GM19438 (cell line): Measurements from ENCODE around the gene GAST.
"Not testable (repeated sequence)": the region's sequence is repeated elsewhere in the genome, so short reads cannot be mapped to it uniquely, and the experiment has no call there.

Experiments used
- ATAC-seq: cut with Tn5 transposase; IDR thresholded peaks from one replicate; pipeline ENCODE4 v1.9.1; 2021; ENCODE audit warnings: low read depth; ENCODE audit not compliant: unreplicated experiment

GAST gene

DNA sequence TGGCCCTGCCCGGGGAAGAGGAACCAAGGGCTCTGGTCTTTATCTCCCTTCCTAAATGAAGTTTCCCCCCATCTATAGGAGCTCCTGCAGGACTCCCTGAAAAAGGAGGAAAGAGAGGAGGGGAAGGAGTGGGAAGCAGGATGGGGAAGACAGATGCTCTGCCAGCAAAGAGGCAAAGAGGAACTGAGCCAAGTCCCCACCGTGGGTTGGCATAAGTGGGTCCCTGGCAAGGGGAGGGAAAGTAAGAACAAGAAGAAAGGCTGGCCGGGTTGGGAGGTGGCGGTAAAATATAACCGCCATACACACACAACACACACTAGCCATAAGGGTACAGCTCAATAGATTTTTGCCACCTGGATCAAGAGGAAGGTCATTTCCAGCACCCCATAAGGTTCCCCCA is 29.5 kb upstream of the GAST start:
- ATAC-seq = no peak

DNA sequence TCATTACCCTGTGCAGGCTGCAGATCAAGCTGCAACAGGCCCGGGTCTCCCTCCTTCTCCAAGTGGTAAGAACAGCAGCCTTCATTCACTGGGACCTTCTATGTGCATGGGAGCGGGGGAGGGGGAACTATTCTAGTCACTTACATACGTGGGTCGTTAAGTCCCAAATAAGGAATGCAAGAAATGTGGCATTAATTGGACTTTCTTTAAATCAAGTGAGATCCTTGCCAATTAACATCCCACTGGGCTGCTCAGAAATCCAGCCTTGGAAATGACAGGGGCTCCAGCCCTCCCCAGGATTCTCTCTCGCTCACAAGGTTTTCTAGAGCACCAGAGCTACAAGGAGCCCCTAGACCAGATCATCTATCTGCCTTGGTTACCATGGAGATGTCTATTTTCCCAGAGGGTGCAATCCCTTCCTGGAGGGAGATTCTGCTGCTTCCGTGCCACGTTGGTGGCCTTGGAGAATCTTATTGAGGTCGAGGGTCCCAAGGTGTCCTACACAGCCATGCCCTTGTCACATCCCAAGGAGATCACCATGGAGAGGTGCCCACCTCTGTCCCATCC is 28.6 kb upstream of the GAST start:
- no peak for ATAC-seq

DNA sequence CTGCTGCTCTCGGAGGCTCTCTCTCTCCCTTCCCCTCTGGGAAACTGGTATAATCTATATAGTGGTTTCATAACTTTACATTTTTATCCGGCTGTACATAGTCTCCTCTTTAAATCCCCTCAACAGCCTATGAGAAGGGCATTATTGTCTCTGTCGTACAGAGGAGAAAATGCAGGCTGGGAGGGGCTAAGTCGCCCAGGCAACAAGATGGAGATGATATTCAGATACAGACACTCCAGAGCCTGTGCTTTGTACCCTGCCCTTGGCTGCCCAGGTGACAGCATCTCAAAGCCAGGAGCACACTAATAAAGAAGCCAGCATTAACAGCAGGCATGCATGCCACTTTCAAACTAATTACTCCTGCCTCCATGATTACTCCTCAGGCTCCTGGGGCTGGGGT is 28.1 kb upstream of the GAST start:
- no peak for ATAC-seq

DNA sequence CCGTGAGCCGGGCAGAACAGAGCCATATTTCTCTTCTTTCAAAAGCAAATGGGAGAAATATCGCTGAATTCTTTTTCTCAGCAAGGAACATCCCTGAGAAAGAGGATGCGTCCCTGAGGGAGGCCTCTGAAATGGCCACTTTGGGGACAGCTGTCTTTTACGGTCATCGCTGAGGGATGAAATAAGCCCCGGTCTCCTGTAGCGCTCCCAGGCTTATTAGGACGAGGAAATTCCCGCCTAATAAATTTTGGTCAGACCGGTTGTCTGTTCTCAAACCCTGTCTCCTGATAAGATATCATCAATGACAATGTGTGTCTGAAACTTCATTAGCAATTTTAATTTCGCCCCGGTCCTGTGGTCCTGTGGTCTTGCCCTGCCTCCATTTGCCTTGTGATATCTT is 26.4 kb upstream of the GAST start:
- ATAC-seq = not testable (repeated sequence)

DNA sequence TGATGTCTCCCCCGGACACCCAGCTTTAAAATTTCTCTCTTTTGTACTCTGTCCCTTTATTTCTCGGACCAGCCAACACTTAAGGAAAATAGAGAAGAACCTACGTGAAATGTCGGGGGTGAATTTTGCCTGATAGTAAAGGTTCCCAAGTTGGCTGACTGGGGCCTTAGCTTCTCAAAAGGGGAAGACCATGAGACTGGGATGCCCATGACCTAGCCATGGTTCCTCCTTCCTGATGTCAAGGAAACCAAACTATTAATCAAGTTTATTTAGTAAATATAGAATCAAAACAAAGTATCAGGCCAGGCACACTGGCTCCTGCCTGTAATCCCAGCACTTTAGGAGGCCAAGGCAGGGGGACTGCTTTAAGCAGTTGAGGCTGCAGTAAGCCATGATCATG is 25.9 kb upstream of the GAST start:
- no peak for ATAC-seq

DNA sequence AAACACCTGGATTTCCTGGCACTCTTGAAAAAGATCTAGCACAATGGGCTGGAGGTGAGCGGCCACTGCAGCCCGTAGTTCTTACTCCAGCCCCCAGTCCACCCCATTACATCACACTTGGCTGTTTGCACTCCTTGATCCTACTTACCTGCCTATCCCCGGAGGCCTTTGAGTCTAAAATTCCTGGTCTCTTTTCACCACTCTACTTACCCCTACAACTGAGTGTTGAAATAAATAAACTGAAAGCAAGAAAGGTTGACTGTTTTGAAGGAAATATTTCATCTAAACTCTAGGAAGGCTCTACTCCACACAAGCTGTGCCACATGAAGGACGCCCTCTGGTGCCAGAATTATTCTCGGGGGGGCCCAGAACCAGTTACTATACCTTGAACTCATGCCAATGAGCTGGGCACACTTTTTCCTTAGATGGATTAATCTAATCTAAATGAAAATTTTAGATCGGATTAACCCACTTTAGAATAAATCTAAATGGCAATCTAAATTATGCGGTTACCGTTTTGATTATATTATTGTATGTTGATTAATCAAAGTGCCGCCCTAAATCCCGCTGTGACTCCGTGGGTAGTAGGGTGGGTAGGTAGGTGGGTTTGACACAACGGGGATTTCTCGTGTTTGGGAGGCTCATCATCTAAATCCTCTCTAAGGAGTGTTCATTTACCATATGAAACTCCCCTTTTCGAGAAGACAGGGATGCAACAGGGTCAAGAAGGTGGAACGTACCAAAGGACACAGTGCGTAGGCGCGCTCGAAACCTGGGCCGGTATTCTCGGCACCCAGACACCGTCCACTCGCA is 24.1 kb upstream of the GAST start:
- ATAC-seq = no peak

DNA sequence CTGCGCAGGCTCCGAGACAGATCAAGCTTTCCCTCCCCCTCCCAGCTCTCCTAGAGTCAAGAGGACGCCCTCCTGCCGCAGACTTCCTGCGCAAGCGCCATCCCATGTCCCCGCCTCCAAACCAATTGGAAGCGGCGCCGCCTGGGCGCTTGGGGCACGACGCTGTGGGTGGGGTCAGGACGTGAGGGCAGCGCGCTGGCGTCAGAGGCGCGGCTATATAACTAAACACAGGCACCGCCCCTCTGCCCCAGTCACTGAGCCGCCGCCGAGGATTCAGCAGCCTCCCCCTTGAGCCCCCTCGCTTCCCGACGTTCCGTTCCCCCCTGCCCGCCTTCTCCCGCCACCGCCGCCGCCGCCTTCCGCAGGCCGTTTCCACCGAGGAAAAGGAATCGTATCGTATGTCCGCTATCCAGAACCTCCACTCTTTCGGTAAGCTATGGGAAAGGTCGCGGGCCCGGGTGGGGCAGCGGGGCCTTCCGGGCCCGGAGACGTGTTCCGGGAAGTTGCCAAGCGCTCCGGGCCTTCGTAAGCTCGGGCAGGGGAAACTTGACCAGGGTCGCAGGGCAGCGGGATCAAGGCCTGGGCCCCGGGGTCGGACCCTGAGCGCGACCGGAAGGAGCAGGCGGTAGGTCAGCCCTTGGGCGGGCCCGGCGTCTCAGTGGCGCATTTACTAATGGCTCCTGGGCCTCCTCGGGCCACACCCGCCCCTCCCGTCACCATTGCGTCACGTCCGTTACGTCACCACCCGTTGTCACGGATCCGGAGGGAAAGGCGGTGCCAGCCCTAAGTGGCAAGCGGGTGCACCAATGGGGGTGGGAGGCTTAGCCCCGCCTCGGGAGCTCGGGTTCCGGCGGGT is 23.3 kb upstream of the GAST start, which contains the start of gene EIF1:
TSS of gene EIF1 (plus strand) at position 245 of the 856 bp plus-strand sequence. CDS start at position 399, 154 bp downstream.
- ATAC-seq = peak; percentile 69

DNA sequence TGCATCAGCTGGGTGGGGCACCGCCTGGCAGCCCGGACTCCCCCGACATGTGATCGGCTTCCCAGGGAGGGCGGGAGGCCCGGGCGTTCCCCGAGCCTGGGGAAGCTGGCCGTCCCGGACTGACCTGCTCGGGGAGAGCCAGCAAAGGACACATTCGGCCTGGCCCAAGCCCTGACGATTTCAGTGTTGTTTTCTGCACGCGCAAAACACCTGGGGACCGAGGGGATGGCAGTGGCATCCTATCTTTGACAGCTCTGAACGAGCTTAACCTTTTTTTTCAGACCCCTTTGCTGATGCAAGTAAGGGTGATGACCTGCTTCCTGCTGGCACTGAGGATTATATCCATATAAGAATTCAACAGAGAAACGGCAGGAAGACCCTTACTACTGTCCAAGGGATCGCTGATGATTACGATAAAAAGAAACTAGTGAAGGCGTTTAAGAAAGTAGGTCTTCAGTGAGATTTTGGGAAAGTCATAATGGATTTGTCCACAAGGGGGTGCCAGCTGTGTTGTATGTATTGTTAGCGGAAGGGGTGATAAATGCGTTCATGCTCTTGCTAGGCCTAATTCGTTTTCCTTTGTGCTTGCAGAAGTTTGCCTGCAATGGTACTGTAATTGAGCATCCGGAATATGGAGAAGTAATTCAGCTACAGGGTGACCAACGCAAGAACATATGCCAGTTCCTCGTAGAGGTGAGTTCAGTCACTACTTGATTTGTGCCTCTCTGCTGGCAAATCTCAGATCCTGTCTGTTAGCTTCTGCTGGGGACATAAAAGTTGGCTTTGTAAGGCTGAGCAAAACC is 22.4 kb upstream of the GAST start:
- ATAC-seq = no peak

DNA sequence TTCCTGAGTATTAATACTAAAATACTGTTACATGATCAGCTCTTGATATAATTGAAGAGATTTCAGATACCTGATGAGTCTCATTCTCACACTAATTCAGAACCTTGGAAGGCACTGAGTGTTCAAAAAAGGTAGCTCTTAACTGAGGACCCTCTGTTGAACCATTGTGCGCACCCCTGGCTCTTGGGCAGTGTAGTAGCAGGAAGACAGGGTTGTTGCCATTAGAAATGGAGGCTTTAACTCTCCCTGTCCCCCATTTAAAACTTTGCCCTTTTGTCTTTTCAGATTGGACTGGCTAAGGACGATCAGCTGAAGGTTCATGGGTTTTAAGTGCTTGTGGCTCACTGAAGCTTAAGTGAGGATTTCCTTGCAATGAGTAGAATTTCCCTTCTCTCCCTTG is 21.6 kb upstream of the GAST start:
- no peak for ATAC-seq

DNA sequence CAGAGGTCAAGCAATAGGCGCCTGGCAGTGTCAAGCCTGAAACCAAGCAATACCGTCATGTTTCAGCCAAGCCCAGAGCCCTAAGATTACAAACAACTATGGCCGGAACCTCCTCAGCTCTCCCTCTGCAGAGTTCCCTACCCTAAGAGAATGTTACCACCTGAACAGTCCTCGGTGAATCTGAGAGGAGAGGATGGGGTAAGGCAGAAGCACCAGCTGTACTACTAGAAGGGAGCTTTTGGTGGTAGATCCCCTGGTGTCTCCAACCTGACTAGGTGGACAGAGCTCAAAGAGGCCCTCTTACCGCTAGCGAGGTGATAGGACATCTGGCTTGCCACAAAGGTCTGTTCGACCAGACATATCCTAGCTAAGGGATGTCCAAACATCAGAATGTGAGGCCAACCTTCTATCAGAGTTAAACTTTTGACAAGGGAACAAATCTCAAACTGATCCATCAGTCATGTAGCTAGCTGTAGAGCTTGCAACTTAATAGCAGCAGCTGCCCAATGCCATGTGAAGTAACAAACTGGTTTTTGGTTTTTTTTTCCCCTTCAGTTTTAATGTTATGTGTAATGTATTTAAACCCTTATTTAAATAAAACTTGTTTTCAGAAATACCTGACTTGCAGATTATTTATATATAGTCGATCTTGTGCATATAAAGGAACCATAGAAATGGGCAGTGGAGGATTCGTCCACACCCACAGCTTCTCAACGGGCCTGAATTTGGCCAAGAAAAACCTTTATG is 20.9 kb upstream of the GAST start:
- ATAC-seq = no peak

DNA sequence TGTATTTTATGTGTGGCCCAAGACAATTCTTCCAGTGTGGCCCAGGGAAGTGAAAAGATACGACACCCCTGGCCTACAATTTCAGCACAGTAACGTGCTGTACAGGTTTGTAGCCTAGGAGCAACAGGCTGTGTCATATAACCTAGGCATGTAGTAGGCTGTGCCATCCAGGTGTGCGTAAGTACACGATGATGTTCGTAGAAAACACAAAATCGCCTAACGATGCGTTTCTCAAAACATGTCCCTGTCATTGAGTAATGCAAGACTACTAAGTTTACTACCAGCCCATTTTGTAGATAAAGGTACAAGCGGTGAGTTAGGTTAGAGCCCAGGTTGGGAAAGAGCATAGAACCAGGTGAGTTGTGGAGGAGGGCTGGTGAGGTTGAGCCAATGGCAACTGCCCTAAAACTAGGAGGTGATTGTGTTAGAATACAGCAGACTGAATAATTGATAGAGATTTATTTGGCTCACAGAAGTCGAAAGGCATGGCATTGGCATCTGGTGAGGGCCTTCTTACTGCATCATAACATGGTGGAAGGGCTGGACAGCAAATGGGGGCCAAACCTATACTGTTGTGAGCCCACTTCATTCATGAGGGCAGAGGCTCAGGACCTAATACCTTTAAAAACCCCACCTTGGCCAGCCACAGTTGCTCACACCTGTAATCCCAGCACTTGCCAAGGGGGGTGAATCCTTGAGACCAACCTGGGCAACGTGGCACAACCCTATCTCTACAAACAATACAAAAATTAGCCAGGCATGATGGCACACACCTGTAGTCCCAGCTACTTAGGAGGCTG is 19.2 kb upstream of the GAST start:
- ATAC-seq = no peak

DNA sequence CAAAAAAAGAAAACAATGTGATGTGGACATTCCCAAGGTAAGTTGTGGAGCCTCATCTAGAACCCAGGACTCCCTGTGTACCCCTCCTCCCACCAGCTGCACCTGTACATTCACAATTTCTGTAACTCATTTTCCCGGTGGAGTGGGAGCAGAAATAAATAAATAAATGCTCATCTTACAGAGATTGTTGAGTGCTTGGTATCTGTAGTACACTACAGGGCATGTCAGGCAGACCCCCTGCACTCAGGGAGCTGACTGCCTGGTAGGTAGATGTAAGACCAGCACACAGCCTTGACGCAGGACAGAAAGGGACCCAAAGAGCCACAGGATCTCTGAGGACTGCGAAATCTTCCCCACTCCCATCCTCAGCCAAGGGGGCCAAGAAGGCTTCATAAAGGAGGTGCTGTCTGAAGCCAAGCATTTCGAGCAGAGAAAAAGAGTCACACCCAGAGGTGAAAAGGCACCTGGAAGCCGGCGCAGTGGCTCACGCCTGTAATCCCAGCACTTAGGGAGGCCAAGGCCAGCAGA is 16.9 kb upstream of the GAST start:
- ATAC-seq = no peak

DNA sequence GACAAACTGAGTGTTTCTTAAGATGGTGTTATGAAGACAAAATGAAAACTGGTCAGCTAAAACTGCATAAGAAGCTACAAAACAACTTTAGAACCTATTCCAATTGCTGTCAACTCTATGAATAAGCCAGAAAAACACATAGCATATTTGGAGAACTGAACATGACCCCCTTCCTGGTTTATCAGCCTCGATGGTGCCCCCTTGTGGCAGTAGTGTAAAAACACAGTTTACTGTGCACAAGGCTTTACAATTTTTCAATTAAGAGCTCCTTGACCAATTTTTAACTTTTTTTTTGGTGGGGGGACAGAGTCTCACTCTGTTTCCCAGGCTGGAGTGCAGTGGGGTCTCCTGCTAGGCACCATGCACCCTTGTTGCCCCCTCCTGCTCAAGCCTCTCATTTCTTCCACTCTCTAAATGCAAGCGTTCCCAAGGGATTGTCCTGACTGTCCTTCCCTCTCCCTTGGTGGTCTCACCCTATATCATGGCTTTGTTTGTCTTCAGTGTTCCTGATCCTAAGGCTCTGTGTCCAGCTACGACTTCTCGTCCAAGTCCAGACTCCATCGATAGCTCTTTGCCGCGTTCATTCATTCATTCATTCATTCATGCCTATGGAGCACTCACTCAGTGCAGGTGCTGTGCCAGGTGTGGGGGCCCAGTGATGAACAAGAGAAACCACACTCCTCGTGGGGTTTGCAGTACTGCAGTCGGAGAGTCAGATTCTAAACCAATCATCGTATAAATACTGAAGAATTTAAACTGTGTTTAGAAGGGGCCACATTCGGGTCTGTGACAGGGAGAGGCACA is 16.0 kb upstream of the GAST start:
- ATAC-seq = no peak

DNA sequence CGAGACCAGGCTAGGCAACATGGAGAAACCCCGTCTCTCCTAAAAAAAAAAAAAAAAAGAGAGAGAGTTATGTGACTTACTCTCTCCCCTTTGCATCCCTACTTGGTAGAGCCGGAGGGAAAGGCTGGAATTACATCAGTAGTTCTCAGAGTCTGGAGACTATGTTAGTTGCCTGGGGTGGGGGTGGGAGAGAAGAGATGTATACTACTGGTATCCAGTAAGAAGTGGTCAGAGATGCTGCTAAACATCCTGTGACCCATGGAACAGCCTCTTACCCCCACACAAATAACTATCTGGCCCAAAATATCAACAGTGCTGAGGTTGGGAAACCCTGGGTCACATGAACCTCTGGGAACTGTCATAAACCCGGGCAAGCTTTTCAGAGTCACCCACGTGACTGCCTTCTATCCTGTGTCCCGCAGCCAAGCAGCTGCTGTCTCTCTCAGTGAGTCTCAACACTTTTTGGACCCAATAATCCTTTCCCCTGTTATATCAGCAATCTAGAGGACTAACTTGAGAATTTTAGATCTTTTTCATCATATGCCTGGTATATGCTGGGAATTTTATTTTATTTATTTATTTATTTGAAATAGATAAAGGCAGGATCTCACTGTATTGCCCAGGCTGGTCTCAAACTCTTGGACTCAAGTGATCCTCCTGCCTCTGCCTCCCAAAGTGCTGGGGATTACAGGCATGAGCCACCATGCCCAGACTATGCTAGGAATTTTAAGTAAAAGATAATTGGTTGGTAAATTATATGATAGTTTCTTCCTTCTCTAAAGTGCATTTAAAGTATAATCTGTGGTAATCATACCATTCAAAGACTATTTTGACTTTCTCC is 14.8 kb upstream of the GAST start:
- no peak for ATAC-seq

DNA sequence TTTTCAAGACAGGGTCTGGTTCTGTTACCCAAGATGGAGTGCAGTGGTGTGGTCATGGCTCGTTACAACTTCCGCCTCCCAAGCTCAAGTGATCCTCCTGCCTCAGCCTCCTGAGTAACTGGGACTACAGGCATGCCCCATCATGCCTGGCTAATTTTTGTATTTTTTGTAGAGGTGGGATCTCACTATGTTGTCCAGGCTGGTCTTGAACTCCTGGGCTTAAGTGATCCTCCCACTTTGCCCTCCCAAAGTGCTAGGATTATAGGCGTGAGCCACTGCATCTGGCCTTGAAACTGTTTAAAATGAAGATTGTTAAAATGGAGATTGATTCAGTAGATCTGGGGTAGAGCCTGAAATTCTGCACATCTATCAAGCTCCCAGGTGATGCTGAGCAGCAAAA is 11.3 kb upstream of the GAST start:
- ATAC-seq = not testable (repeated sequence)

DNA sequence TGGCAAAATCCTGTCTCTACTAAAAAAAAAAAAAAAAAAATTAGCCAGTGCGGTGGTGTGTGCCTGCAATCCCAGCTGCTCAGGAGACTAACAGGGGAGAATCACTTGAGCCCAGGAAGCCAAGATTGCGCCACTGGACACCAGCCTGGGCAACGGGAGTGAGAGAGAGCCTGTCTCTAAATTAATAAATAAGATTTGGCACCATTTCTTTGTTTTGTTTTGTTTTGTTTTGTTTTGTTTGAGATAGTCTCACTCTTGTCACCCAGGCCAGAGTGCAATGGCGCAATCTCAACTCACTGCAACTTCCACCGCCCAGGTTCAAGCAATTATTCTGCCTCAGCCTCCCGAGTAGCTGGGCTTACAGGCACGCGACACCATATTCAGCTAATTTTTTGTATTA is 9.4 kb upstream of the GAST start:
- ATAC-seq = no peak
